GM11168 (cell line): ENCODE results near the gene POU3F1.

Source experiments
- in situ Hi-C: fragments of 300-500 bp; cut with MboI; formaldehyde crosslinking; loops from one replicate; pipeline ENCODE4 v1.12.0; 2022; ENCODE audit warnings: low sequenced_read_pairs; ENCODE audit not compliant: unreplicated experiment

Gene POU3F1

GRCh38 chr1:38029685-38030511, 16.7 kb downstream of the POU3F1 start:
- in situ Hi-C loops = loop anchor here (25.0 kb wide), 1 partner anchor 457 kb away; no protein-coding TSS in a partner anchor

GRCh38 chr1:38029081-38029681, 17.4 kb downstream of the POU3F1 start:
- in situ Hi-C loops = loop anchor here (25.0 kb wide), 1 partner anchor 458 kb away; no protein-coding TSS in a partner anchor

- in situ Hi-C loops = loop anchor here (25.0 kb wide), 1 partner anchor 459 kb away; no protein-coding TSS in a partner anchor
Measured at GRCh38 chr1:38028671-38029070, 17.9 kb downstream of the POU3F1 start.

- in situ Hi-C loops = loop anchor here (25.0 kb wide), 1 partner anchor 459 kb away; no protein-coding TSS in a partner anchor
Measured at GRCh38 chr1:38028105-38028591, 18.4 kb downstream of the POU3F1 start.

DNA sequence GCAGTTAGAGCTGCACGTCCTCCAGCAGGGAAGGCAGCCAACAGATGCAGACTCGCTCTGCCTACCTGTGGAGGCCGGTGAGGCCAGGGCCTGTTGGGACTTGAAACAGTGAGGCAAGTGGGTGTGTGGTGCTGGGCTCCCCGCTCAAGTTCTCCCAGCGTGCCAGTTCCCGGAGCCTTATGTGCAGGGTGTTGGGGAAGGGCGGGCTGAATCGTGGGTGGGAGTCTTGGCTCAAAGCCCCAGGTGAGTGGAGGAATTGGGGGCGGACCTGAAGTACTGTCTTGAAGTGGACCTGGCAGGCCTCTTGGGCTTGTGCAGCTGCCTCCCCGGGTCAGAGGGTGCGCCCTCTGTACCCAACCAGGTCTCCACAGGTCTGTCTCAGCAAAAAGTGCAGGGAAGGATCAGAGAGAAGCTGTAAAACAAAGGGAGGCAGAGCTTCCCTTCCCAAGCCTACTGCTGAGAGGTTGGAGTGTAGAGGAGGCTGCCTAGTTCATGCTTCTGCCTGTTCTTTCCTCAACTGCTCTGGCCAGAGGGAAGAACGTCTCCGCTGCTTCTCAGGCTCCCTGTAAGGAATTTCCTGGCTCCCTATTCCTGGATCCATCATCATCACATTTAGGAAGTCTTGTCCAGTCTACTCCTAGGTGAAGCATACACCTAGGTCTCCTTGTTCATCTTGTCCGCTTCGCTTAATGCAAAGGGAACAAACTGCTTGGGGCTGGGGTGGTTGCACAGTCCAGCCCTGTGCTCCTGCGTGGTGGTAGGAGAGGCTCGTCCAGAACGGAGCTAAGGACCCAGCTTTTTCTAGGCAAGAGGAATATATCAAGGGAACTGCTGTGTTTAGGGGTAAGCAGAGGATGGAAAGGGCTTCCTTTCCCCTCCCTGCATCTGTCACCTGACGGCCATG, 19.1 kb downstream of the POU3F1 start:
- in situ Hi-C loops = loop anchor here (25.0 kb wide), 1 partner anchor 460 kb away; no protein-coding TSS in a partner anchor

- in situ Hi-C loops = loop anchor here (25.0 kb wide), 1 partner anchor 461 kb away; no protein-coding TSS in a partner anchor
Measured at GRCh38 chr1:38026592-38027200, 19.9 kb downstream of the POU3F1 start.

DNA sequence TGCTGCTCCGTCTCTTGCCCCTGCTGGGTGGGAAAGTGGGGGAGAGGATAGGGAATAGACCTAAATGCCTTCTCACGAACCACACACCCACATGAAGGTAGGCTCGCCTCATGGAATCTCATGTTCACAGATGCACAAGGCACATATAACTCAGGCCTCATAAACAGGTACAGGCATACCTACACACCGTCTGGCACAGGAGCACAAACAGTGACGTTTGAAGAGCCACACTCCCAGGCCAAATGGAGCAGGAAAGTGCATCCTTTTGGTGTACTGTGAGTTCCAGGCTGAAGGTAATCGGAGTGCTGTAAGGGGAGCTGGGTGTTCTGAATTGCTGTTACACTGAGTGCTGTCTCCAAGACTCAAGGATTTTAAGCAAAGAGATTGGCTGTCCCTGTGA, 20.9 kb downstream of the POU3F1 start:
- in situ Hi-C loops = loop anchor here (25.0 kb wide), 1 partner anchor 462 kb away; no protein-coding TSS in a partner anchor

GRCh38 chr1:38025233-38025632, 21.4 kb downstream of the POU3F1 start:
- in situ Hi-C loops = loop anchor here (25.0 kb wide), 1 partner anchor 462 kb away; no protein-coding TSS in a partner anchor

DNA sequence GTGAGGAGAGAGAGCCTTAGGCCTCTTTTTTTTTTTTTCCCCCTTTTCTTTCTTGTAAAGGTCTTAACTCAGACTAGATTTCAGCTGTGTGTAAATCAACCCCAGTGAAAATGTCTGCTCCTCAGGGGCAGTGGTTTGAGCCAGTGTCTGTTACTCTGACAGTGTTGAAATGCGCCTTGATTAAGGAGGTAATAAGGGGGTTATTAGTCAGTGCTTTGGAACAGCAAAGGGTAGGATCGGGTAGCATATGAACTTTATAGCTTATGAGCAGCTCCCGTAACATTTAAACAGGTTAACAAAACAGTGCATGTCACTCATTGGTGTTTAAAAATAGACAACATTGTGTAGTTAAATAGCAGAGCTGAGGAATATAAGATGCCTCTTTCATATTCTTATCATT, 23.8 kb downstream of the POU3F1 start:
- in situ Hi-C loops = loop anchor here (25.0 kb wide), 1 partner anchor 814 kb away; no protein-coding TSS in a partner anchor

DNA sequence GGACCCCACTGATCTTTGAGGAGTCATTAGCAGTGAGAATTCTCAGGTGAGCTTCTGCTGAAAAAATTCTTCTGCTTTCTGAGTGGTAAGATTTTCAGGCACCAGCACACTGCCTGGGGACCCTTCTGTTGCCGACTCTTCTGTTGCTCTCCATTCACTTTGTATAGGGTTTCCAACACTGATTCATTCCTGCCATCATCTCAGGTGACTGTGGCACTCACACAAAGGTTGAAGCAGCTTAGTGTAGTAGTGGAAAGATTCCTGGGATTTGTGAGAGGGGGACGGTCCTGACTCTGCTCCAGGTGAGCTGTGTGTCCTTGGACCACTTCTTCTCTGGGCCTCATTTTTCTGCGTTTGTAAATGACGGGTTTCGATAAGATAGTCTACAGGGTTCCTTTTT, 24.6 kb downstream of the POU3F1 start:
- in situ Hi-C loops = loop anchor here (25.0 kb wide), 1 partner anchor 815 kb away; no protein-coding TSS in a partner anchor

- in situ Hi-C loops = loop anchor here (25.0 kb wide), 1 partner anchor 817 kb away; no protein-coding TSS in a partner anchor
Measured at GRCh38 chr1:38020396-38020795, 26.2 kb downstream of the POU3F1 start.

DNA sequence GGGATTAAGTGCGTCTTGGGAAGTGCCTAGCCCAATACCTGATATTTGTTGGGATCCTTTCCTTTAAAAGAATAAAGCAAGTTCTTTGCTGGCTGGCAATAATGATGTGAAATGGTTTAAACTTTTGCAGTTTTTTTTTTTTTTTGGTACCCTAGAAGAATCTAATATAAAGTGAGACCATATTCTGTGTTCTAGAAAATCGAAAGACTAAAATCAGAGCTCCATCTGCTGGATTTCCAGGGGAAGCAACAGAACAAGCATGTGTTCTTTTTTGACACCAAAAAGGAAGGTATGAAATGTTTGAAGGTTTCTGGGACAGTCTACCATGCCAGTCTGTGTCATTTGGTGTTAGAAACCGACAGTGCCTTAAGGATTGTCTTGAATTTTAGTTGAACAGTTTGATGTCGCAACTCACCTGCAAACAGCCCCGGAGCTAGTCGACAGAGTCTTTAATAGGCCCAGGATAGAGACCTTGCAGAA, 27.7 kb downstream of the POU3F1 start:
- in situ Hi-C loops = loop anchor here (25.0 kb wide), 1 partner anchor 818 kb away; no protein-coding TSS in a partner anchor

- in situ Hi-C loops = loop anchor here (25.0 kb wide), 1 partner anchor 821 kb away; no protein-coding TSS in a partner anchor
Measured at GRCh38 chr1:38015978-38016725, 30.4 kb downstream of the POU3F1 start.

DNA sequence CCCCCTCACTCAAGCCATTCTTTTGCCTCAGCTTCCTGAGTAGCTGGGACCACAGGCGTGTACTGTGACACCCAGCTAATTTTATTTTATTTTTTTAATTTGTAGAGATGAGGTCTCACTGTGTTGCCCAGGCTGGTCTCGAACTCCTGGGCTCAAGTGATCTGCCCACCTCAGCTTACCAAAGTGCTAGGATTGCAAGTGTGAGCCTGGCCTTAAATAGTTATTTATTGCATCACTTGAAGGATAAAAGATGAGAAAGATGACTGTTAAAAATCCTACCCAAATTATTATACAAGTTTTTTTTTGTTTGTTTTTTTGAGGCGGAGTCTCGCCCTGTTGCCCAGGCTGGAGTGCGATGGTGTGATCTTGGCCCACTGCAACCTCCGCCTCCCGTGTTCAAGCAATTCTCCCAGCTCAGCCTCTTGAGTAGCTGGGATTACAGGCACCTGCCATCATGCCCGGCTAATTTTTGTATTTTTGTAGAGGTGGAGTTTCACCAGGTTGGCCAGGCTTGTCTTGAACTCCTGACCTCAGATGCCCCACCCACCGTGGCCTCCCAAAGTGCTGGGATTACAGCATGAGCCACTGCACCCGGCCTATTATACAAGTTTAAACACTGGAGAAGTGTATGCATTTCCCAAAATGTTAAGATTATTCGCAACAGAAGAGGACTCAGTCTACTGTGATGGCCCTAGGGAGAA, 31.7 kb downstream of the POU3F1 start:
- in situ Hi-C loops = loop anchor here (25.0 kb wide), 1 partner anchor 822 kb away; no protein-coding TSS in a partner anchor

- in situ Hi-C loops = loop anchor here (25.0 kb wide), 1 partner anchor 823 kb away; no protein-coding TSS in a partner anchor
Measured at GRCh38 chr1:38014171-38014570, 32.4 kb downstream of the POU3F1 start.

- in situ Hi-C loops = loop anchor here (25.0 kb wide), 1 partner anchor 824 kb away; no protein-coding TSS in a partner anchor
Measured at GRCh38 chr1:38013227-38013622, 33.4 kb downstream of the POU3F1 start.
